Measurements from ENCODE around the gene STAP2.
"Not testable (repeated sequence)": the region's sequence is repeated elsewhere in the genome, so short reads cannot be mapped to it uniquely, and the experiment has no call there.

The STAP2 gene

GRCh38 chr19:4342615-4343369 is 4.2 kb upstream of the STAP2 start:
- DNase-seq (peak; percentile 84 to 86 (median 86)), ATAC-seq (replicated peaks) (peak; percentile 78)
- Mint-ChIP-seq H3K36me3 (ENCODE audit: insufficient read depth) (peaks cover 22% of the 10 kb centered on the region), H3K4me1 (ENCODE audit: low read depth in 2 of 2) (peaks cover 24 to 28% of the 10 kb centered on the region in 2 donors), H3K4me3 (peak overlapping the region; percentile 85 to 86), H3K27ac (peak overlapping the region; percentile 77 to 79), H3K9me3 (no peaks in the 10 kb centered on the region), H3K27me3 (no peaks in the 10 kb centered on the region)

DNA sequence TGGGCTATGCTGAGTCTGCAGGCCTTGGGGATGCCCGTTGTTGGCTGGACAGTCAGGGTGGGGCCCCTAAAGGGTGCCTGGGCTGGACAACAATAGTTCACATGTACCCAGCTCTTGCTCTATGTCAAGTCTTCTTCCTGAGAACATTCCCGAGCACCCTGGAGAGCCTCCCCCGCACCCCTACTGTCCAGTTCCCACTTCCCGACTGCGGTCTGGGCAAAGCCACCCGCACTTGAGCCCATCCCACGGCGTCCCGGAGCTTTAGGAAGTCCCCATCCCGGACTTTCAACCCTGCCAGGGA is 3.6 kb upstream of the STAP2 start:
- Mint-ChIP-seq H3K27me3 (no peaks in the 10 kb centered on the region), H3K27ac (peak overlapping the region; percentile 77 to 79), H3K4me1 (ENCODE audit: low read depth in 2 of 2) (peaks cover 25 to 30% of the 10 kb centered on the region in 2 donors), H3K9me3 (no peaks in the 10 kb centered on the region), H3K36me3 (ENCODE audit: insufficient read depth) (peaks cover 22% of the 10 kb centered on the region), H3K4me3 (peak overlapping the region; percentile 85 to 86)
- DNase-seq, result no peak
- ATAC-seq (replicated peaks), result no peak

DNA sequence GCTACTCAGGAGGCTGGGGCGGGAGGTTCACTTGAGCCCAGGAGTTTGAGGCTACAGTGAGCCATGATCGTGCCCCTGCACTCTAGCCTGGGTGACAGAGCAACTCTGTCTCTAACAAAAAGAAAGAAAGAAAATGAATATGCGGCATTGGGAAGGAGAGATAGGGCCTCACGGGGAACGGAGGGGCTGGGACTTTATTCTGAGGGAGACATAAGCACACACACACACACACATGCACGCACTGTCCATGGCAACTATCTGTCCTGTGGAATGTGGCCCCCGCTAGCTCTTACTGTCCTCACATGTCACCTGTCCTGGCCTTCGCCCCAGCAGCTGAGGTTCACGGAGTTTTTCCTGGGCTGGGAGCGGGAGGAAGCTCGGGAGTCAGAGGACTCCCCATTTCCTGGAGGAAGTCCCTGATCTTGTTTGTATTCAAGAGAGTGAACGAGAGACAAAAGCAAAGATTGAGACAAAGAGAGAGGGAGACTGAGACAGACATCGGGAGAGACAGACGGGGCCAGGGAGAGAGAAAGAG is 654 bp downstream of the STAP2 start:
- H3K27me3 Mint-ChIP-seq, result no peaks in the 10 kb centered on the region
- peaks cover 14 to 18% of the 10 kb centered on the region in 2 donors for H3K4me1 Mint-ChIP-seq (ENCODE audit: low read depth in 2 of 2)
- peaks cover 0 to 4% of the 10 kb centered on the region in 2 donors for H3K9me3 Mint-ChIP-seq
- DNase-seq (no peak), ATAC-seq (replicated peaks) (no peak)
- peak overlapping the region; percentile 62 to 72 for H3K4me3 Mint-ChIP-seq
- peaks cover 19% of the 10 kb centered on the region for H3K36me3 Mint-ChIP-seq (ENCODE audit: insufficient read depth)
- H3K27ac Mint-ChIP-seq, result peak overlapping the region; percentile 16 to 83

GRCh38 chr19:4334929-4335570 is 3.6 kb downstream of the STAP2 start:
- no peak for DNase-seq
- no peak overlapping the region for H3K4me3 Mint-ChIP-seq
- H3K9me3 Mint-ChIP-seq, result peaks cover 0 to 4% of the 10 kb centered on the region in 2 donors
- H3K27me3 Mint-ChIP-seq, result no peaks in the 10 kb centered on the region
- H3K4me1 Mint-ChIP-seq (ENCODE audit: low read depth in 2 of 2), result peaks cover 8 to 9% of the 10 kb centered on the region in 2 donors
- no peak for ATAC-seq (replicated peaks)
- H3K27ac Mint-ChIP-seq, result no peak overlapping the region
- peaks cover 6% of the 10 kb centered on the region for H3K36me3 Mint-ChIP-seq (ENCODE audit: insufficient read depth)

DNA sequence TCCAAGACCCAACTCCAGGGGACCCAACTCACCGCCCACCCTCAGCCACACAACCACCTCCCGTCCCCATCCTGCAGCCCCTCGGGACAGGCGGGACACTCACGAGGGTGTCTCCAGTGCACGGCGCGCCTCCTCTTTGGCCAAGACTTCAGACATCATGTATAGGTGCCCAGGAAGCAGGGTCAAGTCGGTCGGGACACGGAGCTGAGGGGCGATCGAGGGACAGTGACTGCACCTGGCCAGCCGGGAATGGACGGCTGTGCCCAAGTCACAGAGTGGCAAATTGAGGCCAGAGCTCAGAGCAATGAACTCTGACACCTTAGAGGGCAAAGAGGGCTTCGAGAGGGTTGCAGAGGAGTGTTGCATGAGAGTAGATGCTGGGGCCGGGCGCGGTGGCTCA is 8.8 kb downstream of the STAP2 start:
- H3K27ac Mint-ChIP-seq, result peak overlapping the region in 1 of 2 donors; percentile 94

GRCh38 chr19:4328991-4329681 is 9.5 kb downstream of the STAP2 start:
- H3K4me1 Mint-ChIP-seq (ENCODE audit: low read depth in 2 of 2), result peaks cover 18 to 19% of the 10 kb centered on the region in 2 donors
- not testable (repeated sequence) for ATAC-seq (replicated peaks); H3K9me3 Mint-ChIP-seq; H3K27me3 Mint-ChIP-seq
- H3K4me3 Mint-ChIP-seq, result peak overlapping the region; percentile 77 to 79
- peak overlapping the region; percentile 68 to 94 for H3K27ac Mint-ChIP-seq
- peaks cover 21% of the 10 kb centered on the region for H3K36me3 Mint-ChIP-seq (ENCODE audit: insufficient read depth)
- peak in 1 of 3 experiments; percentile 18 for DNase-seq

More for the DNA sequence above, 8.8 kb downstream of the STAP2 start:
- Mint-ChIP-seq H3K4me1 (ENCODE audit: low read depth in 2 of 2) (peaks cover 18 to 19% of the 10 kb centered on the region in 2 donors), H3K27me3 (no peaks in the 10 kb centered on the region), H3K4me3 (peak overlapping the region in 1 of 2 donors; percentile 77), H3K36me3 (ENCODE audit: insufficient read depth) (peaks cover 21% of the 10 kb centered on the region), H3K9me3 (peaks cover 0 to 4% of the 10 kb centered on the region in 2 donors)
- DNase-seq (no peak), ATAC-seq (replicated peaks) (no peak)

DNA sequence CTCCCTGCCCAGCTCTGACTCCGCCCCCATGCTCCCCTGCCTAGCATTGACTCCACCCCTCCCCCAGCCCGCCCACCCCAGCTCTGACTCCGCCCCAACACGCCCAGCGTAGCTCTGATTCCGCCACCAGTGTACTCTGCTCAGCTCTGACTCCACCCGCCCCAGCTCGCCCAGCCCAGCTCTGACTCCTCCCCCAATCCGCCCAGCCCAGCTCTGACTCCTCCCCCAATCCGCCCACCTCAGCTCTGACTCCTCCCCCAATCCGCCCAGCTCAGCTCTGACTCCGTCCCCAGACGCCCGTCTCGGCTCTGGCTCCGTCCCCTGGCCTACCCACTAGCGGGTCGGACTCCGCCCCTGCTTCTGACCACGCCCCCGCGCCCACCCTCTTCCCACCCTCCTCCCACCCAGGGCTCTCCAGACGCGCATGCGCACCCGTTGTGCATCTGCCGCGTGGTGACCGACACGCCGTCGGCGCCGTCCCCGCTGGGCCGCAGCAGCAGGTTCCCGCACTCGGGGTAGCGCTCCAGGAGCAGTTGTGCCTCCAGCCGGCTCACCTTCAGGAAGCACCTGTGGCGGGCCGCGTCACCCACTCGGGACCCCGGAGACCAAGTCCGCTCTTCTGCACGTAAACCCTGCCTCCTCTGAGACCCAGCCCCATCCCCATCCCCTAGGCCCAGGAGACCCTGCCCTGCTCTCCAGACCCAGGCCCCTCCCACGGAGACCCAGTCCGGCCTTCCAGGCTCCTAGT is 10.2 kb downstream of the STAP2 start:
- no peaks in the 10 kb centered on the region for H3K27me3 Mint-ChIP-seq

GRCh38 chr19:4327877-4328242 is 10.8 kb downstream of the STAP2 start:
- DNase-seq, result no peak
- peak overlapping the region; percentile 77 to 79 for H3K4me3 Mint-ChIP-seq
- peak overlapping the region in 1 of 2 donors; percentile 94 for H3K27ac Mint-ChIP-seq
- peak; percentile 4 for ATAC-seq (replicated peaks)
- no peaks in the 10 kb centered on the region for H3K27me3 Mint-ChIP-seq
- H3K36me3 Mint-ChIP-seq (ENCODE audit: insufficient read depth), result peaks cover 21% of the 10 kb centered on the region
- peaks cover 18 to 19% of the 10 kb centered on the region in 2 donors for H3K4me1 Mint-ChIP-seq (ENCODE audit: low read depth in 2 of 2)
- no peaks in the 10 kb centered on the region for H3K9me3 Mint-ChIP-seq

More for the DNA sequence above, 10.2 kb downstream of the STAP2 start:
- peak overlapping the region; percentile 68 to 94 for H3K27ac Mint-ChIP-seq
- ATAC-seq (replicated peaks), result peak; percentile 86
- peaks cover 21% of the 10 kb centered on the region for H3K36me3 Mint-ChIP-seq (ENCODE audit: insufficient read depth)
- H3K9me3 Mint-ChIP-seq, result no peaks in the 10 kb centered on the region
- H3K4me3 Mint-ChIP-seq, result peak overlapping the region; percentile 77 to 79
- peaks cover 18 to 19% of the 10 kb centered on the region in 2 donors for H3K4me1 Mint-ChIP-seq (ENCODE audit: low read depth in 2 of 2)
- peak; percentile 88 to 89 (median 88) for DNase-seq

GRCh38 chr19:4327252-4327876 is 11.3 kb downstream of the STAP2 start:
- Mint-ChIP-seq H3K4me1 (ENCODE audit: low read depth in 2 of 2) (peaks cover 18 to 19% of the 10 kb centered on the region in 2 donors), H3K27me3 (no peaks in the 10 kb centered on the region), H3K4me3 (peak overlapping the region; percentile 77 to 79), H3K9me3 (no peaks in the 10 kb centered on the region), H3K27ac (no peak overlapping the region), H3K36me3 (ENCODE audit: insufficient read depth) (peaks cover 21% of the 10 kb centered on the region)
- peak; percentile 44 to 63 (median 59) for DNase-seq
- ATAC-seq (replicated peaks), result peak; percentile 18

- Mint-ChIP-seq H3K4me1 (ENCODE audit: low read depth in 2 of 2) (peaks cover 18 to 19% of the 10 kb centered on the region in 2 donors), H3K27ac (no peak overlapping the region), H3K4me3 (peak overlapping the region; percentile 77 to 79), H3K9me3 (no peaks in the 10 kb centered on the region), H3K36me3 (ENCODE audit: insufficient read depth) (peaks cover 21% of the 10 kb centered on the region), H3K27me3 (no peaks in the 10 kb centered on the region)
- no peak for ATAC-seq (replicated peaks)
- no peak for DNase-seq
Measured at GRCh38 chr19:4326837-4327251, 11.8 kb downstream of the STAP2 start.

DNA sequence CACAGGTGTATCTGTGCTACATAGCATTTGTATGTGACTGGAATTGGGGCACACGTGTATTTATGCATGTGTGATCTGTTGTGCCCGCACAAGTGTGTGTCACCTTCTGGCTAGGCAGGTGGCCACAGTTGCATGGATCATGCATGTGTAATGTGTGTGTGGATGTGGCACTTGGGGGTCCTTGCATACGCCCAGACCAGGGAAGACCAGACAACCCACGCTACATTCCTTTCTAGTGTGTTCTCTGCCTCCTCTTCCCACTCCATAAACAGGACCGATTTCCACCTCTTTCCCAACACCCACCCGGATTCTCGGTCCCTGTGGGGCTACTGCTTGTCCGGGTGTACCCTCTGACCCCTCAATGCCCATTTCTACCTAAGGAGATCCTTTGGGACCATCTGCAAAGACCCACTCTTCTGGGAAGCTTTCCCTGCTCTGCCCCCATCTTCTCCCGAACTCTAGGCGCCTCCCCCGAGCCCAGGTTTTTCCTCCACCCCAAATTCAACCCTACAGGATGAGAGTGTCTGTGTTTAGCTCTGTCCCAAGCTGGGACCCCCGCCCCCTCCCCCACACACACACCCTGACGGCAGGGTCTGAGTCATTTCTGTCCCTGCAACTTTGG is 12.3 kb downstream of the STAP2 start:
- H3K4me1 Mint-ChIP-seq (ENCODE audit: low read depth in 2 of 2), result peaks cover 18 to 19% of the 10 kb centered on the region in 2 donors
- peak overlapping the region; percentile 77 to 79 for H3K4me3 Mint-ChIP-seq
- no peaks in the 10 kb centered on the region for H3K9me3 Mint-ChIP-seq
- H3K27ac Mint-ChIP-seq, result no peak overlapping the region
- H3K36me3 Mint-ChIP-seq (ENCODE audit: insufficient read depth), result peaks cover 21% of the 10 kb centered on the region
- no peak for ATAC-seq (replicated peaks)
- no peaks in the 10 kb centered on the region for H3K27me3 Mint-ChIP-seq
- no peak for DNase-seq

DNA sequence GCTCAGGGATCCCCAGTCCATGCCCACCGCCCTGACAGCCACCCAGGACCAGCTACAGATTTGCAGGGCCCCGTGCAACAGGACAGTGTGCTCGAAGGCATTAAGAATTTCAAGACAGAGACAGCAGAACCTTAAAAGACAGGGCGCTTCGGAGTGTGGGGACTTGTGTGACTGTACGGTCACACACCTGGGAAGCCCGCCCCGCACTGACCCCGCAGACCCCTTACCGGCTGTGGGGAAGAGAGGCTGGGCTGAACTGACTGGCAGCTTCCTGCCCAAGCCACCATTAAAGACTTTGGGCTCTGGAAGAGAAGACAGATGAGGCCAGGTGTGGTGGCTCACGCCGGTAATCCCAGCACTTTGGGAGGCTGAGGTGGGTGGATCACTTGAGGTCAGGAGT is 14.4 kb downstream of the STAP2 start:
- Mint-ChIP-seq H3K4me3 (peak overlapping the region in 1 of 2 donors; percentile 46), H3K4me1 (ENCODE audit: low read depth in 2 of 2) (peaks cover 17 to 21% of the 10 kb centered on the region in 2 donors), H3K9me3 (peaks cover 0 to 5% of the 10 kb centered on the region in 2 donors), H3K27me3 (no peaks in the 10 kb centered on the region), H3K36me3 (ENCODE audit: insufficient read depth) (peaks cover 19% of the 10 kb centered on the region), H3K27ac (peak overlapping the region in 1 of 2 donors; percentile 77)
- DNase-seq, result no peak
- ATAC-seq (replicated peaks), result no peak
